Body of pancreas (tissue), 4 donors: ENCODE results near the gene ISCA1.

Experiments used
- POLR2A ChIP-seq, 3 donors: fragments of 450-650 bp; IDR thresholded peaks; one replicate each; pipeline ENCODE4 v1.6.1; 2016; ENCODE audit warnings: antibody characterized with exemption in 3 of 3, mild to moderate bottlenecking in 2 of 3
- TF ChIP-seq, protein P1 (sequence below), 7 experiments: fragments of 450-650 bp in 4 of 7; fragments of 200-600 bp in 3 of 7; sonication (generic) in 3 of 7; IDR thresholded peaks; one replicate each; pipeline ENCODE4 v1.5.1; 2016 to 2019; ENCODE audit warnings: antibody characterized with exemption in 7 of 7

GRCh38 chr9:86262492-86262891 lies 19.8 kb downstream of the ISCA1 start:
- TF ChIP-seq, protein P1, sequence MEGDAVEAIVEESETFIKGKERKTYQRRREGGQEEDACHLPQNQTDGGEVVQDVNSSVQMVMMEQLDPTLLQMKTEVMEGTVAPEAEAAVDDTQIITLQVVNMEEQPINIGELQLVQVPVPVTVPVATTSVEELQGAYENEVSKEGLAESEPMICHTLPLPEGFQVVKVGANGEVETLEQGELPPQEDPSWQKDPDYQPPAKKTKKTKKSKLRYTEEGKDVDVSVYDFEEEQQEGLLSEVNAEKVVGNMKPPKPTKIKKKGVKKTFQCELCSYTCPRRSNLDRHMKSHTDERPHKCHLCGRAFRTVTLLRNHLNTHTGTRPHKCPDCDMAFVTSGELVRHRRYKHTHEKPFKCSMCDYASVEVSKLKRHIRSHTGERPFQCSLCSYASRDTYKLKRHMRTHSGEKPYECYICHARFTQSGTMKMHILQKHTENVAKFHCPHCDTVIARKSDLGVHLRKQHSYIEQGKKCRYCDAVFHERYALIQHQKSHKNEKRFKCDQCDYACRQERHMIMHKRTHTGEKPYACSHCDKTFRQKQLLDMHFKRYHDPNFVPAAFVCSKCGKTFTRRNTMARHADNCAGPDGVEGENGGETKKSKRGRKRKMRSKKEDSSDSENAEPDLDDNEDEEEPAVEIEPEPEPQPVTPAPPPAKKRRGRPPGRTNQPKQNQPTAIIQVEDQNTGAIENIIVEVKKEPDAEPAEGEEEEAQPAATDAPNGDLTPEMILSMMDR (IDR thresholded peaks at IDR 0.05), result no peak
- TF ChIP-seq POLR2A (IDR thresholded peaks at IDR 0.05), result no peak
